Daoy (cell line): ENCODE results near the gene HADHB. TPM values are rescaled to one million over a fixed set of nuclear protein-coding genes. Genes with fewer than 3 reads are reported as not detected.
A peak's percentile ranks its signal among the peaks of the same experiment; 100 is the strongest.

Source experiments
- DNase-seq: peaks from one replicate; pipeline ENCODE4 v3.0.0-alpha.2; 2015; ENCODE audit warnings: low read depth
- total RNA-seq: library from RNA; depleted of rRNA; stranded (reverse); fragments of >200 nt; shearing (Covaris generic); gene quantifications from 2 replicates; pipeline ENCODE4 v1.2.3, GENCODE V29; 2014; rRNA removed

The HADHB gene
- total RNA-seq = 83.9 and 97.4 TPM in 2 replicates

DNA sequence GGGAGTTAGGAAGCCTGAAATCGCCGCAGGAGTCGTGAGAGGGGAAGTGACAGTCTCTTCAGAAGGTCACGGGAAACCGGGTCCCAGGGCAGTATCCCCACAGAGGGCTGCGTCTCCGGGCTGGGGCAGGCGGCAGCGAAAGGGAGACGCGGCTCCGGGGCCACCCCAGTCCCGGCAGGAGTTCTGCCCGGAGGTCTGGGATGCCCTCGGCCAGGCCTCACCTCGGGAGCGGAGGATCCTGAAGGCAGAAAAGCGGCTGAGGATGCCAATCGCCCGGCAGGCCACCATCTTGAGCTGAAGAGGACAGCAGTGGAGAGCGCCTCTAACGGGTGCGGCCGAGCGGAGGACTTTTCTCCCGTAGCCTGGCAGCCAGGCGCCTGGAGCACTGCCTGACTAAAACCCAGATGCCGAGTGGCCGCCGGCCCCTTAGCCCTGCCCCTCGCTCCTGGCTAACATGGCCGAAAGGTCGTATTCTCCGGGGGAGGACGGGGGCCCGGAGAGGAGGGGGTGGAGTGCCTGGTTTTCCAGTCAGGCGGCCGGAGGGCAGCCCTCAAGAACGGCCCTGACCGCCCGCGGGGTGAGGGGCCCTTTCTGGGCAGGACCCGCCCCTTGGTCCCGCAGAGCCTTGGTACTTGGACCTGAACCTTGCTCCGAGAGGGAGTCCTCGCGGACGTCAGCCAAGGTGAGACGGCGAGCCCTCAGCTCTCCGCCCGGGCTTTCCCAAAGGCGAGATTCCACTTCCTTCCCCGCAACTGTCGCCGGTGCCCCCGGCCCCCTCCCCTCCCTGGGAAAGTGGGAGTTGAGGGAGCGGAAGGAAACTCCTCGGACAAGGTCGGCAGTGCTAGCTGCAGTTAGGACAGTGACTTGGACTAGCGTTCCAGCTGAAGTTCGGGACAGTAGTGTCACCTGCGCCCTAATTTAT, at the start of gene HADHB, which contains the start of gene HADHA:
Gene HADHB (plus strand): TSS at position 631 of the 922 bp plus-strand sequence. CDS start 9,316 bp downstream, outside the sequence.
Gene HADHA (minus strand): TSS at position 324 of the 922 bp plus-strand sequence. CDS start 36 bp downstream, at position 288.
- peak; percentile 93 for DNase-seq

- DNase-seq = no peak
Measured at GRCh38 chr2:26195040-26195984, 49.4 kb upstream of the HADHB start.

DNA sequence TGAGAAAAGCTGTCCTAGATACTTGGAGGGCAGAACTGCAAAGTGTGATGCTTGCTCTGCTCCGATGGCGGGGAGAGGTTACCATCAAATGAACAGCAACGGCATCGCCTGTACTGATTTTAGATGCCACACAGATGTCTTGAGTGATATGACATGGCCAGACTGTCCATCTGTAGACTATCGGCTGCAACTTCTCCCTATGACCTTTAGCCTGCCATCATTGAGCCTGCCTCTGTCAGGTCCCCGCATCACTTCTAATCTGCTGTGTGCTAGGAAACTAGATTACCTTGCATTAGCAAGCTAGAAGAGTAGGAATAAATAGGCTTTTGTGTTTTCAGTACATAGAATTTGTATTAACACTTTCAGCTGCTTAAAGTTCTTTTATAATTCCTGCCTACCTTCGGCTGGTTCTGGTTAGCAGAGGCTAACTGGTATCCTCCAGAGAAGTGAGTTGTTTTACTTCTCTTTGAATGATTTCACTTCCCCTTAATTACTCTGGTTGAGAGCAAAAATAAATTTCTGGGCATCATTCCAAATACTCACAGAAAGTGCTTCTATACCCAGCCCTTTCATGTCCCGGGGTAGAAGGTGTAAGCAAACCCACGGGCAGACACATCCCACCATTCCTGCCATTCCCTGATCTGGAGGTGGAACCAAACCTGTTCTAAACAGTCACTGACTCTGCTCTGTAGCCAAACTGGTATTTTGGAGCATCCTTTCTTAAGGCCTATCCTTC, 47.9 kb upstream of the HADHB start:
- no peak for DNase-seq

- DNase-seq = no peak
Measured at GRCh38 chr2:26197516-26197915, 47.2 kb upstream of the HADHB start.

DNA sequence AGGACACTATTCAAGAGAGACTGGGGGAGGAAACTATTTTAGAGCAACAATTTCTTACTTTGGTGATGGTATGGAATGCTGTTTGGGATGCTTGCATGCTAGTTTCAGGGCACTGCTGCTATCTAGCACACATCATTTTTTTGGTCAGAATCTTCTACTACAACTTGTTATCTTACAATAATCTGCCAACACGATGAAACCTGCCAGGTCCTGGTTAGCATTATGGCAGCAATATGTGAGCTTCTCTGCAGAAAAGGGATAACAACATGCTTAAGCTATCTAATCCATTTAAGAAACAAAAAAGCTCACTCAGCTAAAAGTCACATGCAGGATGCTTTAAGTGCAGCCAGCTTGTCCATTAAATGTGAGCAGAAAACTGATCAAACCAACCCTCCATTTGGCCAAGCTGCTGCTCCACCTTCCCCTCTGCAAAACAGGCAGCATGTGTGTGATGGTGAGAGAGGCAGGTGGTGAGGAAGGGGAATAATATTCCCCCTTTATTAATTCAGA, 41.7 kb upstream of the HADHB start:
- DNase-seq = no peak

DNA sequence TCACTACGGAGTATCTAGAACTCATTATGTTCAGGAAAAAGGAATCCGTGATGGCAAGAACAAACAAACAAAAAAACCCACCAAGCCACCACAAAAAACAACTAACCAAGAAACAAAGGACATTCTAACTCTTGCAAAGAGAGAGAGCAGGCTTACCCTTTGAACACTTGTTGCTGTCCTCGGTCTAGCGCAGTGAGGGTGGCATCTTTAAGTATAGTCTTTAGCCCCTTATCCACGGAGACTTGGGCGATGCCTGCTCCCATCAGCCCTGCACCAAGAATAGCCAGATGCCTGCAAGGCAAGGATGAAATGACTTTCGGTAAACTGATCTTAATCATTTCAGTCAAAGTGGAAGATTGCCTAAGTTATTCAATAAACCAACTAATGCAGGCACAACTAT, 40.8 kb upstream of the HADHB start:
- DNase-seq = no peak

DNA sequence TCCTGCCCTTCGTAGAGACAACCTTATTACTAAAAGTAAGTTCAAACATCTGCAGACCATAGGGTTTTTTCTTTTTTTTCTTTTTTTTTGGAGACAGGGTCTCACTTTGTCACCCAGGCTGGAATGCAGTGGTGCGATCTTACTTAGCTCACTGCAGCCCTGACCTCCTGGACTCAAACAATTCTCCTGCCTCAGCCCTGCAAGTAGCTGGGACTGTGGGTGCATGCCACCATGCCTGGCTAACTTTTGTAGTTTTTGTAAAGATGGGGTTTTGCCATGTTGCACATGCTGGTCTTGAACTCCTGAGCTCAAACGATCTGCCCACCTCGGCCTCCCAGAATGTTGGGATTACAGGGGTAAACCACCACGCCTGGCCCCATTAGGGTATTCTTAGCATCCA, 32.7 kb upstream of the HADHB start:
- no peak for DNase-seq

GRCh38 chr2:26214759-26215158, 30.0 kb upstream of the HADHB start:
- no peak for DNase-seq

- DNase-seq = no peak
Measured at GRCh38 chr2:26215833-26216232, 28.9 kb upstream of the HADHB start.

DNA sequence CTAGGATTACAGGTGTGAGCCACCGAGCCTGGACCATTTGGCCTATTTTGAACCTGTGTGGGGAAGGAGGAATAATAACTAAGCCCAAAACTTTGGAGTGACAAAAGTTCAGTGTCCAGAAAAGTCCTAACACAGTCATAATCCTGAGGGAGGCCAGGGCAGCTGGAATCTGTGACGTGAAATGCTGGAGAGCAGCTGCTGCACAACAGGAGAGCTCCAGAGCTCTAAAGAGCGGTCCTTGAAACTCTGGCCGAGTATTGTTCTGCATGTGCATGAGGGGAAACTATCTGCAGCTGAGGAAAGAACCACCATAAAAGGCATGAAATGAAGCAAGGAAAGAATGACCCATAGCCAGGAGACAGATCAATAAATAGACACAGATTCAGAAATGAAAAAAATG, 28.2 kb upstream of the HADHB start:
- DNase-seq = no peak

DNA sequence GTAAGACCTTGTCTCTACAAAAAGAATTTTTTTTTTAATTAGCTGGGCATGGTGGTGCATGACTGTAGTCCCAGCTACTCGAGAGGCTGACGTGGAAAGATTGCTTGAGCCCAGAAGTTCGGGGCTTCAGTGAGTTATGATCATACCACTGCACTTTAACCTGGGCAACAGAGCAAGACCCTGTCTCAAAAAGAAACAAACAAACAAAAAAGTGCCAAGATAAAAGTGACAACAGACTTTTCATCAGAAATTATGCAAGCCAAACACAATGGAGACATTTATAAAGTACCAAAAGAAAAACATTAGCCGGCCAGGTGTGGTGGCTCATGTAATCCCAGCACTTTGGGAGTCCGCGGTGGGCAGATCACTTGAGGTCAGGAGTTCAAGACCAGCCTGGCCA, 27.0 kb upstream of the HADHB start:
- DNase-seq = no peak

GRCh38 chr2:26223018-26223417, 21.7 kb upstream of the HADHB start:
- DNase-seq = no peak

- no peak for DNase-seq
Measured at GRCh38 chr2:26224095-26224494, 20.6 kb upstream of the HADHB start.

GRCh38 chr2:26229595-26229994, 15.1 kb upstream of the HADHB start:
- DNase-seq = no peak

DNA sequence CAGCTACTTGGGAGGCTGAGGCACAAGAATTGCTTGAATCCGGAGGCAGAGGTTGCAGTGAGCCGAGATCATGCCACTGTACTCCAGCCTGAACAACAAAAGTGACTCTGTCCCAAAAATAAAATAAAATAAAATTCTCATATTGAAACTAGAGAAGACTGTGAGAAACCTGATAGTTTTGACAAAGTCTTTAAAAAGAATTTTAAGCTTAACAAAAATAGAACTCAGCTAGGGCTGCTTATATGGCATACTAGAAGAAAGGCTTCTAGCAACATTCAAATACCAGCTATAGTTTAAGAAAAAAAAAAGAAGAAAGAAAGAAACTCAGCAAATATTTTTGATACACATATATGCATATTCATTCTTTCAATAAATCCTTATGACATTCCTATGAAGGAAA, 13.9 kb upstream of the HADHB start:
- no peak for DNase-seq

DNA sequence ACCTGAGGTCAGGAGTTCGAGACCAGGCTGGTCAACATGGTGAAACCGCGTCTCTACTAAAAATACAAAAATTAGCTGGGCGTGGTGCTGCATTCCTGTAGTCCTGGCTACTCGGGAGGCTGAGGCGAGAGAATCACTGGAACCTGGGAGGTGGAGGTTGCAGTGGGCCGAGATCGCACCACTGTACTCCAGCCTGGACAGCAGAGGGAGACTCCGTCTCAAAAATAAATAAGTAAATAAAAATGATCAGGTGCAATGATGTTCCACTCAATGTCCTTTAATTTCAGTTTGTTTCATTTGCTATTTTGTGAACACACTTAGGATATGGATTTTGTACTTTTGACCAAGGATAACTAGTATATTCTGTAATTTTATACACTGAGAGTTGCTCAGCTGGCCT, 9.7 kb upstream of the HADHB start:
- no peak for DNase-seq

GRCh38 chr2:26237868-26238267, 6.9 kb upstream of the HADHB start:
- DNase-seq = no peak

- DNase-seq = no peak
Measured at GRCh38 chr2:26238311-26238958, 6.3 kb upstream of the HADHB start.

- no peak for DNase-seq
Measured at GRCh38 chr2:26241928-26242436, 2.8 kb upstream of the HADHB start.

GRCh38 chr2:26243470-26244308, 1.1 kb upstream of the HADHB start:
- peak; percentile 13 for DNase-seq
